GM23338 (cell line): ENCODE data around the gene KIF6. TPM values are rescaled to one million over a fixed set of nuclear protein-coding genes. Genes with fewer than 3 reads are reported as not detected.
A peak's percentile ranks its signal among the peaks of the same experiment; 100 is the strongest.

Experiments
- ATAC-seq: fragments of 200-7000 bp; cut with Tn5 transposase; 3 replicates; pipeline ENCODE4 v1.9.1; 2020
- DNase-seq: peaks from one replicate; pipeline ENCODE4 v3.0.0-alpha.2; 2015; ENCODE audit warnings: low spot score
- H2AFZ ChIP-seq: fragments of 200-600 bp; sonication (generic); 2 replicates; pipeline ENCODE4 v1.8.0; 2016; ENCODE audit warnings: antibody characterized with exemption, mild to moderate bottlenecking, moderate library complexity
- H3F3A ChIP-seq: fragments of 200-600 bp; sonication (generic); replicated peaks from 2 replicates; pipeline ENCODE4 v1.8.0; 2017; ENCODE audit warnings: antibody characterized with exemption, mixed run types, low read depth
- H3K27ac ChIP-seq: fragments of 200-600 bp; sonication (generic); 2 replicates; pipeline ENCODE4 v1.6.1; 2016; ENCODE audit warnings: low read depth
- H3K27me3 ChIP-seq: fragments of 200-600 bp; sonication (generic); 2 replicates; pipeline ENCODE4 v1.8.0; 2016; ENCODE audit warnings: mild to moderate bottlenecking, mixed run types, moderate library complexity; ENCODE audit not compliant: insufficient read depth
- H3K36me3 ChIP-seq: fragments of 200-600 bp; sonication (generic); 2 replicates; pipeline ENCODE4 v1.8.0; 2016; ENCODE audit warnings: mild to moderate bottlenecking; ENCODE audit not compliant: insufficient read depth
- H3K4me1 ChIP-seq: fragments of 200-600 bp; sonication (generic); 2 replicates; pipeline ENCODE4 v1.8.0; 2016; ENCODE audit warnings: mild to moderate bottlenecking, moderate library complexity; ENCODE audit not compliant: insufficient read depth
- H3K4me2 ChIP-seq: fragments of 200-600 bp; sonication (generic); 2 replicates; pipeline ENCODE4 v1.7.1; 2017; ENCODE audit warnings: mixed run types
- H3K4me3 ChIP-seq: fragments of 200-600 bp; sonication (generic); 2 replicates; pipeline ENCODE4 v1.6.1; 2016; ENCODE audit warnings: mixed run types
- H3K79me2 ChIP-seq: fragments of 200-600 bp; sonication (generic); replicated peaks from 2 replicates; pipeline ENCODE4 v1.8.0; 2017; ENCODE audit warnings: mild to moderate bottlenecking; ENCODE audit not compliant: insufficient read depth
- H3K9me2 ChIP-seq: fragments of 200-600 bp; sonication (generic); 2 replicates; pipeline ENCODE4 v1.8.0; 2017; ENCODE audit not compliant: insufficient read depth
- H4K20me1 ChIP-seq: fragments of 200-600 bp; sonication (generic); replicated peaks from 2 replicates; pipeline ENCODE4 v1.8.0; 2017; ENCODE audit warnings: mild to moderate bottlenecking; ENCODE audit not compliant: insufficient read depth
- H3K27ac Mint-ChIP-seq: 2 replicates; pipeline ENCODE4 v1.8.0; 2020; ENCODE audit warnings: inconsistent platforms, mild to moderate bottlenecking, moderate library complexity, mixed read lengths
- H3K27me3 Mint-ChIP-seq: 3 replicates; pipeline ENCODE4 v1.8.0; 2022; ENCODE audit warnings: low read depth, mild to moderate bottlenecking, moderate library complexity, mixed read lengths, inconsistent platforms; ENCODE audit not compliant: insufficient read depth, poor library complexity
- H3K36me3 Mint-ChIP-seq: 3 replicates; pipeline ENCODE4 v1.8.0; 2021; ENCODE audit warnings: low read depth, mild to moderate bottlenecking, inconsistent platforms, moderate library complexity, mixed read lengths
- H3K4me1 Mint-ChIP-seq: 3 replicates; pipeline ENCODE4 v1.8.0; 2020; ENCODE audit warnings: mild to moderate bottlenecking, inconsistent platforms, mixed read lengths
- H3K4me3 Mint-ChIP-seq: 3 replicates; pipeline ENCODE4 v1.8.0; 2021; ENCODE audit warnings: moderate library complexity, mild to moderate bottlenecking, inconsistent platforms, mixed read lengths
- H3K9me3 Mint-ChIP-seq: 3 replicates; pipeline ENCODE4 v1.8.0; 2020; ENCODE audit warnings: moderate library complexity, mild to moderate bottlenecking, inconsistent platforms, mixed read lengths
- CREB1 ChIP-seq: fragments of 250-450 bp; sonication (Bioruptor Pico); IDR thresholded peaks from 2 replicates; pipeline ENCODE4 v1.5.0; 2020; ENCODE audit warnings: low read depth, mild to moderate bottlenecking, moderate library complexity
- CTCF ChIP-seq, 2 experiments: fragments of 200-600 bp in 1 of 2; sonication (generic) in 1 of 2; conservative IDR thresholded peaks; 2 replicates each; pipeline versions ENCODE4 v1.5.1 to v1.6.1; 2016 to 2017; ENCODE audit warnings: antibody characterized with exemption in 2 of 2, low read depth in 2 of 2, mild to moderate bottlenecking in 2 of 2, moderate library complexity in 1 of 2
- EZH2 ChIP-seq: fragments of 200-600 bp; sonication (generic); IDR thresholded peaks from one replicate; pipeline ENCODE4 v1.8.0; 2017; ENCODE audit warnings: antibody characterized with exemption, mild to moderate bottlenecking, low read depth; ENCODE audit not compliant: unreplicated experiment
- EZH2phosphoT487 ChIP-seq: fragments of 200-600 bp; sonication (generic); IDR thresholded peaks from one replicate; pipeline ENCODE4 v1.8.1; 2018; ENCODE audit warnings: antibody characterized with exemption; ENCODE audit not compliant: unreplicated experiment
- JUNB ChIP-seq: IDR thresholded peaks from one replicate; pipeline ENCODE4 v1.6.1; 2016; ENCODE audit warnings: antibody characterized with exemption; ENCODE audit not compliant: unreplicated experiment
- NANOG ChIP-seq: IDR thresholded peaks from 2 replicates; pipeline ENCODE4 v1.6.1; 2016; ENCODE audit warnings: antibody characterized with exemption, borderline replicate concordance
- POLR2AphosphoS5 ChIP-seq: IDR thresholded peaks from 2 replicates; pipeline ENCODE4 v1.6.1; 2016; ENCODE audit warnings: antibody characterized with exemption, low read depth
- STAT1 ChIP-seq: IDR thresholded peaks from one replicate; pipeline ENCODE4 v1.6.1; 2016; ENCODE audit warnings: antibody characterized with exemption; ENCODE audit not compliant: unreplicated experiment
- ZNF114 ChIP-seq: fragments of 250-450 bp; sonication (Bioruptor Pico); IDR thresholded peaks from 2 replicates; pipeline ENCODE4 v1.5.0; 2020; ENCODE audit warnings: mild to moderate bottlenecking, moderate library complexity
- ZNF331 ChIP-seq: fragments of 250-450 bp; sonication (Bioruptor Pico); IDR thresholded peaks from 2 replicates; pipeline ENCODE4 v1.5.0; 2020; ENCODE audit warnings: low read depth, mild to moderate bottlenecking, moderate library complexity
- polyA plus RNA-seq: library from polyadenylated mRNA; unstranded; fragments of >200 nt; fragmentation: Nextera tagmentation; extraction: Ambion mirVana; gene quantifications from 2 replicates; pipeline ENCODE4 v1.2.1, GENCODE V29; 2016
- total RNA-seq: library from RNA; depleted of rRNA; stranded (reverse); fragments of >200 nt; shearing (Covaris generic); gene quantifications from 2 replicates; pipeline ENCODE4 v1.2.3, GENCODE V29; 2014
- TF ChIP-seq, protein P1 (sequence below): IDR thresholded peaks from one replicate; pipeline ENCODE4 v1.6.1; 2018; ENCODE audit warnings: antibody characterized with exemption; ENCODE audit not compliant: unreplicated experiment
- TF ChIP-seq, protein P2 (sequence below): IDR thresholded peaks from 2 replicates; pipeline ENCODE4 v1.6.1; 2016; ENCODE audit warnings: antibody characterized with exemption
- TF ChIP-seq, protein P3 (sequence below): fragments of 250-450 bp; sonication (Bioruptor Pico); IDR thresholded peaks from 2 replicates; pipeline ENCODE4 v1.5.0; 2020; ENCODE audit warnings: mild to moderate bottlenecking, moderate library complexity

The KIF6 gene
- total and polyA plus RNA-seq, 2 experiments from 2014 or later, result 0.87 to 1.7 TPM

DNA sequence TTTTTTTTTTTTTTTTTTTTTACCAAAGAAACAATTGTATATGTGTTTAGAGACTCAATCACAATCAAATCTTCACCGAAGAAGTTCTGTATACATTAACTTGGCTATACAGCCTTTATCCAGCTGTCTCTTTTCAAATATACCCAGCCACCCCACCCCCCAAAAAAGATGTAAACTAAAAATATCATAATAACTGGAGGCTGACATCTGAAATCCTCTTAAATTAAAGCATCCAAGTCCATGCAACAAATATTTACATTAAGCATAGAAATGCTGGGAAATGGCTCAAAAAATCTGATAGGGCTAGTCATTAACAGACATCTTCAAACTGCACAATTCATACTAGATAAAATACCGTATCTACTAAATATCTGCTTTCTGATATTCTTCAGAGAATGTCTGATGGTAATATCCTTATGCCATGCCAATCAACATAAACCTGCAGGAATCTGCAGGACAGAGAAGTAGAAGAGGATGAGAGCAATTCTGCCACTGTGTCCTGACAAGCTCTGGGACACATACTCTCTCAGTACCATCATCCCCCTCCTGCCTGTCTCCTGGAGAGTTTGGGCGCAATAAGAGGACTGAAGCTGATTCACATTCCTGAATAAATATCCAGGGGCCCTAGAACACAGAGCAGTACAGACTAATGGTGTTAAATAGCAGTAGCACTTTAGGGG lies 152.4 kb downstream of the KIF6 start:
- Mint-ChIP-seq H3K4me1 (peaks cover 3% of the 10 kb centered on the region; the same call in 1 of the 3 replicates), H3K27ac (no peak overlapping the region), H3K36me3 (no peaks in the 10 kb centered on the region), H3K4me3 (no peak overlapping the region), H3K9me3 (no peaks in the 10 kb centered on the region; the same call in 2 of the 3 replicates), H3K27me3 (peaks cover 3% of the 10 kb centered on the region)
- no peak for DNase-seq
- Histone ChIP-seq H2AFZ (no peak overlapping the region), H3K36me3 (no peaks in the 10 kb centered on the region), H3K9me2 (no peaks in the 10 kb centered on the region), H3K27me3 (no peaks in the 10 kb centered on the region), H3K27ac (no peak overlapping the region), H3K4me1 (no peaks in the 10 kb centered on the region), H4K20me1 (no peaks in the 10 kb centered on the region), H3F3A (no peaks in the 10 kb centered on the region), H3K4me3 (no peak overlapping the region), H3K4me2 (no peak overlapping the region), H3K79me2 (no peaks in the 10 kb centered on the region)
- ATAC-seq, result peak; percentile 43; the same call in 2 of the 3 replicates
- TF ChIP-seq NANOG (no peak), CREB1 (no peak), ZNF114 (CRISPR knock-in tag) (no peak), JUNB (no peak), STAT1 (no peak), ZNF331 (no peak), EZH2 (no peak), POLR2AphosphoS5 (no peak), CTCF (conservative IDR thresholded peaks at IDR 0.05; ENCODE audit: low read depth in 2 of 2) (no peak), EZH2phosphoT487 (no peak)
- TF ChIP-seq, protein P1, sequence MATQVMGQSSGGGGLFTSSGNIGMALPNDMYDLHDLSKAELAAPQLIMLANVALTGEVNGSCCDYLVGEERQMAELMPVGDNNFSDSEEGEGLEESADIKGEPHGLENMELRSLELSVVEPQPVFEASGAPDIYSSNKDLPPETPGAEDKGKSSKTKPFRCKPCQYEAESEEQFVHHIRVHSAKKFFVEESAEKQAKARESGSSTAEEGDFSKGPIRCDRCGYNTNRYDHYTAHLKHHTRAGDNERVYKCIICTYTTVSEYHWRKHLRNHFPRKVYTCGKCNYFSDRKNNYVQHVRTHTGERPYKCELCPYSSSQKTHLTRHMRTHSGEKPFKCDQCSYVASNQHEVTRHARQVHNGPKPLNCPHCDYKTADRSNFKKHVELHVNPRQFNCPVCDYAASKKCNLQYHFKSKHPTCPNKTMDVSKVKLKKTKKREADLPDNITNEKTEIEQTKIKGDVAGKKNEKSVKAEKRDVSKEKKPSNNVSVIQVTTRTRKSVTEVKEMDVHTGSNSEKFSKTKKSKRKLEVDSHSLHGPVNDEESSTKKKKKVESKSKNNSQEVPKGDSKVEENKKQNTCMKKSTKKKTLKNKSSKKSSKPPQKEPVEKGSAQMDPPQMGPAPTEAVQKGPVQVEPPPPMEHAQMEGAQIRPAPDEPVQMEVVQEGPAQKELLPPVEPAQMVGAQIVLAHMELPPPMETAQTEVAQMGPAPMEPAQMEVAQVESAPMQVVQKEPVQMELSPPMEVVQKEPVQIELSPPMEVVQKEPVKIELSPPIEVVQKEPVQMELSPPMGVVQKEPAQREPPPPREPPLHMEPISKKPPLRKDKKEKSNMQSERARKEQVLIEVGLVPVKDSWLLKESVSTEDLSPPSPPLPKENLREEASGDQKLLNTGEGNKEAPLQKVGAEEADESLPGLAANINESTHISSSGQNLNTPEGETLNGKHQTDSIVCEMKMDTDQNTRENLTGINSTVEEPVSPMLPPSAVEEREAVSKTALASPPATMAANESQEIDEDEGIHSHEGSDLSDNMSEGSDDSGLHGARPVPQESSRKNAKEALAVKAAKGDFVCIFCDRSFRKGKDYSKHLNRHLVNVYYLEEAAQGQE, result no peak
- TF ChIP-seq, protein P2, sequence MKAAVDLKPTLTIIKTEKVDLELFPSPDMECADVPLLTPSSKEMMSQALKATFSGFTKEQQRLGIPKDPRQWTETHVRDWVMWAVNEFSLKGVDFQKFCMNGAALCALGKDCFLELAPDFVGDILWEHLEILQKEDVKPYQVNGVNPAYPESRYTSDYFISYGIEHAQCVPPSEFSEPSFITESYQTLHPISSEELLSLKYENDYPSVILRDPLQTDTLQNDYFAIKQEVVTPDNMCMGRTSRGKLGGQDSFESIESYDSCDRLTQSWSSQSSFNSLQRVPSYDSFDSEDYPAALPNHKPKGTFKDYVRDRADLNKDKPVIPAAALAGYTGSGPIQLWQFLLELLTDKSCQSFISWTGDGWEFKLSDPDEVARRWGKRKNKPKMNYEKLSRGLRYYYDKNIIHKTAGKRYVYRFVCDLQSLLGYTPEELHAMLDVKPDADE, result no peak
- TF ChIP-seq, protein P3, sequence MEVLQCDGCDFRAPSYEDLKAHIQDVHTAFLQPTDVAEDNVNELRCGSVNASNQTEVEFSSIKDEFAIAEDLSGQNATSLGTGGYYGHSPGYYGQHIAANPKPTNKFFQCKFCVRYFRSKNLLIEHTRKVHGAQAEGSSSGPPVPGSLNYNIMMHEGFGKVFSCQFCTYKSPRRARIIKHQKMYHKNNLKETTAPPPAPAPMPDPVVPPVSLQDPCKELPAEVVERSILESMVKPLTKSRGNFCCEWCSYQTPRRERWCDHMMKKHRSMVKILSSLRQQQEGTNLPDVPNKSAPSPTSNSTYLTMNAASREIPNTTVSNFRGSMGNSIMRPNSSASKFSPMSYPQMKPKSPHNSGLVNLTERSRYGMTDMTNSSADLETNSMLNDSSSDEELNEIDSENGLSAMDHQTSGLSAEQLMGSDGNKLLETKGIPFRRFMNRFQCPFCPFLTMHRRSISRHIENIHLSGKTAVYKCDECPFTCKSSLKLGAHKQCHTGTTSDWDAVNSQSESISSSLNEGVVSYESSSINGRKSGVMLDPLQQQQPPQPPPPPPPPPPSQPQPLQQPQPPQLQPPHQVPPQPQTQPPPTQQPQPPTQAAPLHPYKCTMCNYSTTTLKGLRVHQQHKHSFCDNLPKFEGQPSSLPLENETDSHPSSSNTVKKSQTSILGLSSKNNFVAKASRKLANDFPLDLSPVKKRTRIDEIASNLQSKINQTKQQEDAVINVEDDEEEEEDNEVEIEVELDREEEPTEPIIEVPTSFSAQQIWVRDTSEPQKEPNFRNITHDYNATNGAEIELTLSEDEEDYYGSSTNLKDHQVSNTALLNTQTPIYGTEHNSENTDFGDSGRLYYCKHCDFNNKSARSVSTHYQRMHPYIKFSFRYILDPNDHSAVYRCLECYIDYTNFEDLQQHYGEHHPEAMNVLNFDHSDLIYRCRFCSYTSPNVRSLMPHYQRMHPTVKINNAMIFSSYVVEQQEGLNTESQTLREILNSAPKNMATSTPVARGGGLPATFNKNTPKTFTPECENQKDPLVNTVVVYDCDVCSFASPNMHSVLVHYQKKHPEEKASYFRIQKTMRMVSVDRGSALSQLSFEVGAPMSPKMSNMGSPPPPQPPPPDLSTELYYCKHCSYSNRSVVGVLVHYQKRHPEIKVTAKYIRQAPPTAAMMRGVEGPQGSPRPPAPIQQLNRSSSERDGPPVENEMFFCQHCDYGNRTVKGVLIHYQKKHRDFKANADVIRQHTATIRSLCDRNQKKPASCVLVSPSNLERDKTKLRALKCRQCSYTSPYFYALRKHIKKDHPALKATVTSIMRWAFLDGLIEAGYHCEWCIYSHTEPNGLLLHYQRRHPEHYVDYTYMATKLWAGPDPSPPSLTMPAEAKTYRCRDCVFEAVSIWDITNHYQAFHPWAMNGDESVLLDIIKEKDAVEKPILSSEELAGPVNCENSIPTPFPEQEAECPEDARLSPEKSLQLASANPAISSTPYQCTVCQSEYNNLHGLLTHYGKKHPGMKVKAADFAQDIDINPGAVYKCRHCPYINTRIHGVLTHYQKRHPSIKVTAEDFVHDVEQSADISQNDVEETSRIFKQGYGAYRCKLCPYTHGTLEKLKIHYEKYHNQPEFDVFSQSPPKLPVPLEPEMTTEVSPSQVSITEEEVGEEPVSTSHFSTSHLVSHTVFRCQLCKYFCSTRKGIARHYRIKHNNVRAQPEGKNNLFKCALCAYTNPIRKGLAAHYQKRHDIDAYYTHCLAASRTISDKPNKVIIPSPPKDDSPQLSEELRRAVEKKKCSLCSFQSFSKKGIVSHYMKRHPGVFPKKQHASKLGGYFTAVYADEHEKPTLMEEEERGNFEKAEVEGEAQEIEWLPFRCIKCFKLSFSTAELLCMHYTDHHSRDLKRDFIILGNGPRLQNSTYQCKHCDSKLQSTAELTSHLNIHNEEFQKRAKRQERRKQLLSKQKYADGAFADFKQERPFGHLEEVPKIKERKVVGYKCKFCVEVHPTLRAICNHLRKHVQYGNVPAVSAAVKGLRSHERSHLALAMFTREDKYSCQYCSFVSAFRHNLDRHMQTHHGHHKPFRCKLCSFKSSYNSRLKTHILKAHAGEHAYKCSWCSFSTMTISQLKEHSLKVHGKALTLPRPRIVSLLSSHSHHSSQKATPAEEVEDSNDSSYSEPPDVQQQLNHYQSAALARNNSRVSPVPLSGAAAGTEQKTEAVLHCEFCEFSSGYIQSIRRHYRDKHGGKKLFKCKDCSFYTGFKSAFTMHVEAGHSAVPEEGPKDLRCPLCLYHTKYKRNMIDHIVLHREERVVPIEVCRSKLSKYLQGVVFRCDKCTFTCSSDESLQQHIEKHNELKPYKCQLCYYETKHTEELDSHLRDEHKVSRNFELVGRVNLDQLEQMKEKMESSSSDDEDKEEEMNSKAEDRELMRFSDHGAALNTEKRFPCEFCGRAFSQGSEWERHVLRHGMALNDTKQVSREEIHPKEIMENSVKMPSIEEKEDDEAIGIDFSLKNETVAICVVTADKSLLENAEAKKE, result no peak
